GM21529 (cell line): ENCODE data around the gene CTNNA3.
"Not testable (repeated sequence)": the region's sequence is repeated elsewhere in the genome, so short reads cannot be mapped to it uniquely, and the experiment has no call there.

ENCODE experiments used
- ATAC-seq: cut with Tn5 transposase; IDR thresholded peaks from one replicate; pipeline ENCODE4 v1.9.1; 2021; ENCODE audit not compliant: unreplicated experiment

CTNNA3 gene

DNA sequence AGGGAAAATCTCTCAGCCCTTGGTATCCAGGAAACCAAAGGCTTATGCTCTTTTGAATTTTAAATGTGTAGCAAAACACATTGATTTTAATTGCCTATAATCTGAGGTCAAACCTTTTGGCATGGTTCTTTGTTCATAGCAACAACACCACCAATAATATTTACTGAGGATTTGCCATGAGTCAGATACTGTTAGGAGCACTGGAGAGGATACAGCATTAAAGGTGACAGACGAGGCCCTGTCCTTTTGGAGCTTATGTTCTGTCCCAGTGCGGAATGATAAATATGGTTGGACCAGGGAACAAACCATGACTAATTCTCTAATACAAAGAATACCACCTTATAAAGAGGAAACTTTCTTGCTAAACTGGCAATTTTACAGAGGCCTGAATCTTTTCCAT, 176.6 kb downstream of the CTNNA3 start:
- ATAC-seq: no peak

DNA sequence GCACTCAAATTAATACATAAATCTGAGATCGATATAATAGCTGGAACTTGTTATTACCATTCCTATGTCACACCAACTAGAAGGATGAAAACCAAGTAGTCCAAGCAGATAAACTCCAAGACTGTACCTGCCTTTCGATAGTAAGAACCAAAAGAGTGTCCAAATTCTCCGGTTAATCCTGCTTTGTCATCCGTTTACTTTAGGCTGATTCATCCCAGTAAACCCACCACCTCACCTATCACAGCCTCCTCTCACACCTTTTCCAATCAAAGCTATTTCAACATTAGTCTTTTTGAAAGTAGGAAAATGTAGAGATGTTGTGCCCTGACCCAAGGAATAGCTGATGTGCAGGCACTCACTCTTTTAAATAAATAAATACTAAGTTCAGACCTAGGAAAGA, 177.2 kb downstream of the CTNNA3 start:
- no peak for ATAC-seq

DNA sequence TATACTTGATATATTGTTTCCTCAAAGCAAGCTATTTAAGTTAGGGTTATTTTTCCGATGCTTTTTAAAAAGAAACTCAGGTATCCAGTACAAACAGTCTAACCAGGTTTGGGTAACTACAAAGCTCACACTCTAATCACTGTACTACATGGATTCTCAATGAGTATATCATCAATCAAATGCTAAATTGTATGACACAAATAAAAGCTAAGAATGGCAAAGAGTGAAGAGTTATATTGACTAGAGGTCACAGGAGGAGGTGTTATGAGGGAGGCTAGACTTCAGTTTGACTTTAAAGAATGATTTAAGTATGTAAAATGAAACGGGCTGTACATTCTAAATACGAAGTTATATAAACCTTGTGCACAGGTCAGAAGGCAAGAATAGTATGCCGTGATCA, 178.0 kb downstream of the CTNNA3 start:
- no peak for ATAC-seq

DNA sequence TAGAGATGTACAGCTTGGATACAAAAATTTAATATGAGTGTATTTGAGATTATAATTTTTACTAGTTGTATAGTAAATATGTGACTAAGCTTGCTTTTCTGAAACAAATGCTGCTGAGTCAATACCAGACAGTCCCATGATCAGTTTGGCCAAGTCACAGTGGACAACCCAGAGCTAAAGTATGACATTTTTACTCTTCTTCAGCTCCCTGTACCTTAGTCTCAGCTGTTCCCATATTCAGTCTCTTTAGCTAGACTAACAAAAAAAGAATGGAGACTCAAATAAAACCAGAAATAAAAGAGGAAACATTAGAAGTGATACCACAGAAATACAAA, 189.3 kb downstream of the CTNNA3 start:
- no peak for ATAC-seq

DNA sequence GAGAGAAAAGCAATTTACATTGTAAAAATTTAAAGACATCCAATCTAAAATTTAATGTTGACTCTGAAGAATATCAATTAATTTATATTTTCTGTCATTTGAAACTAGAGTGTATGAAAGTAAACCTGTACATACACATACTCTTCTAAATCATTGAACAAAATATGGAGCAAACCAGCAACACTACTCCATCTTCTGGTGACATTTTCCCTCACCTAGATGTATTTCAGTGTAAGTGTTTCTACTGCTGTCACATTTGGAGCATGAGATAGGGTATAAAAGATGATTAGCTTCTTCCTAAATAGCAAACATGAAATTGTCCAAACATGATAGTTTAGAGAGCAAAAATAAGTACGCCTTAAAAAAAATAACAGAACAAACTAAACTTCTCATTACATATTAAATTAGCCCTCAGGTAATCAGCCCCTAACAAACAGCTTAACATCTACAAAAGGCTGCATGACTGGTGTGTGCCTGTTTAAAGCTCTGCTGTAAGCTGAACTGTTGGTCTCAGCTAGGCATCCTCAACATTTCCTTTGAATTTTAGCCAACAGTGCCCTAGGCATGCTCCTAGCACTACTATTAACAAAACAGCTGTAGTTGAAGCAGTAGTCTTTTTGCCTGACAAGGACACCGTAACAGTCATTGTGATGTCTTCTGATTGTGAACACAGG, 189.8 kb downstream of the CTNNA3 start:
- no peak for ATAC-seq

DNA sequence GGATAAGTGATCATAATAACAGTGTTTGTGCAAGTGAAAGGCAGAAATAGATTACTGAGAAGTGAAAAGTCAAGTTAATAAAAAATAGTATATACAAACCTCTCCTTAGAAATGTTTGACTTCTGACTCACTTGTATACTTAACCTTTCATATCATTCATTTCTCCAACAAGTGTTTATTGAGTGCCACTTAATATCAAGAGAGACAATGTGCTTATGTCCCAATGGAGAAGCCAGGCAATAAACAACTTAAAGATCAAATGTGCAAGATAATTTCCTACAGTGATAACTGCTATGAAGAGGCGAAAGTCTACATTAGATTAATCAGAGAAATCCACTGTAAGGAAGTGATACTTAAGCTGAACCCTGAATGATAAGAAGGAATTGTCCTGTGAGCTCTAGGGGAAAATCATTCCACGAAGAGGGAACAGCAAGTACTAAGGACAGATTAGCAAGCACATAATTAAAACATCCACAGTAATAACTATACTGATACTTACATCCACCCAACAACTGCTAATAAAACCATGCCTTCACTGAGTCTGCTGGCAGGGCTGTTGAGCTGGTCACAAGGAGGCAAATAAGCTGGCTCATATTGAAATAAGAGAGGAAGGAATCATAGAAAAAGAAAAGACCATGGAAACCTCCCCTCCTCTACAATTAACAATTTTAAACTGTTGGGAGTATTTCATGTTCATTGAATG, 203.5 kb downstream of the CTNNA3 start:
- ATAC-seq: no peak

DNA sequence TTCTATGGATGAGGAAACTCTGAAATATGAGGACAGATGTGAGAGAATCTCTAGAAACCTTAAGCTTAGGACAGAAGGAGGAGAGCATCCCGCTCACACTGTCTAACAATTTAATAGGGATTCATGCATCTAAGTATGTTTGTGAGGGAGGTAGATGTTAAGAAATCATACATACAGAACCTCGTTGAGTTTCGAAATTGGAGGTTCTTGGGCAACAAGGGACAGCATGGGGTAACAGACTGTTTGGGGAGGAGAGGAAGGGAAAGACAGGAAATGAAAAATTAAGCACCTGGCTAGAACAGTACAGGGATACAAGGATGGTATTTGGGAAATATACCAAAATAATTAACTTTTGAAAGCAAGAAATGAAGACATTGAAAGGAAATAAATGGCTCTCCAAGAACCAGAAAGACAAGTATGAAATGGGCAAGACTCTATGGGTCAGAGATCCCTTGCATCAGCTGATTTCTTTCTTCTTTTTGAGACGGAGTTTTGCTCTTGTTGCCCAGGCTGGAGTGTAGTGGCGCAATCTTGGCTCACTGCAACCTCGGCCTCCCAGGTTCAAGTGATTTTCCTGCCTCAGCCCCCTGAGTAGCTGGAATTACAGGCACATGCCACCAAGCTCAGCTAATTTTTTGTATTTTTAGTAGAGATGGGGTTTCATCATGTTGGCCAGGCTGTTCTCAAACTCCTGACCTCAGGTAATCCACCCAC, 207.9 kb downstream of the CTNNA3 start:
- ATAC-seq: no peak

DNA sequence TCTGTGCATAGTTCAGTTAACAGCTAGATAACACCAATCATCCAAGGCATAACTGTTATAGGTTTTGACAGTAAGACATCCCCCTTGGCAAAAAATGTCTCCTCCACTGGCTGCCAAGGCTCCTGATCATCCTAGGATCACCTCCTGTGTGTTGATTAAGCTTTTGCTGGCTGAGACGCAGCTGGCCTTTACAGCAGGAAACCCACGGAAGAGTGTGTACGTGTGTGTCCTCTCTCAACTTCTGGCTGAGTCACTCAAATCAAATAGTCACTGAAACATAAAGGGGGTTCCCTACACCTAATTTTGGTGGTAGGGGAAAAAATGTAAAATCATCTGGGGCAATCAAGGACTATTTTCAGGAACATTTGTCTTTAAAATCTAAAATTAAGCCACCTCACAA, 208.8 kb downstream of the CTNNA3 start:
- ATAC-seq: no peak

DNA sequence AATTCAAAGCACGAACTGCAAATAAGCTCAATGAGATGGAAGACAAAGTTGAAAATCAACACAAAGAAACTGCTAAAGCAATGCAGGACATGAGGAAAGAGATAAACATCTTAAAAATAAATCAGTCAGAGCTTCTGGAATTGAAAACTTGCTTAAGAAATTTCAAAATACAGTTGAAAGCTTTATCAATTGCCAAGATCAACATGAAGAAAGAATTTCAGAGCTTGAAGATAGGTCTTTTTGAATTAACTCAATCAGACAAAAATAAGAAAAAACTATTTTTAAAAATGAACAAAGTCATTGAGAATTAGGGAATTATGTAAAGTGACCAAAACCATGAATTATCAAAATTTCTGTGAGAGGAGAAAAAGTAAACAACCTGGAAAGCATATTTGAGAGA, 218.1 kb downstream of the CTNNA3 start:
- ATAC-seq: no peak

DNA sequence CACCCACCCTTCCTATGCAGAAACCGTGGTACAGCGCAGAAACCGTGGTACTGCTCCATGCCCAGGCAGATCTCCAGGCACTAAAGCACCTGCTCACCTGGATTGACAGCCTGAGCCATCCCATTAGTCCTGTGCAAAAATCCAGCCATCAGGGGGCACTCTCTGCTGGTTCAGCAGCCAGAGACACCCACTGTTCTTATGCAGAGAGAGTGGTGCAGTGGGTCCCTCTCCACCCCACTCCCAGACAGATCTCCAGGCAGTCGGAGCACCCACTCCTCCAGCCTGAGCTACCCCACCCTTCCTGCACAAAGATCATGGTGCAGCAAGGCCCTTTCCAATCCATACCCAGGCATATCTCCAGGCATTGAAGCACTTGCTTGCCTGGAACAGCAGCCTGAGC, 219.8 kb downstream of the CTNNA3 start:
- ATAC-seq: no peak

DNA sequence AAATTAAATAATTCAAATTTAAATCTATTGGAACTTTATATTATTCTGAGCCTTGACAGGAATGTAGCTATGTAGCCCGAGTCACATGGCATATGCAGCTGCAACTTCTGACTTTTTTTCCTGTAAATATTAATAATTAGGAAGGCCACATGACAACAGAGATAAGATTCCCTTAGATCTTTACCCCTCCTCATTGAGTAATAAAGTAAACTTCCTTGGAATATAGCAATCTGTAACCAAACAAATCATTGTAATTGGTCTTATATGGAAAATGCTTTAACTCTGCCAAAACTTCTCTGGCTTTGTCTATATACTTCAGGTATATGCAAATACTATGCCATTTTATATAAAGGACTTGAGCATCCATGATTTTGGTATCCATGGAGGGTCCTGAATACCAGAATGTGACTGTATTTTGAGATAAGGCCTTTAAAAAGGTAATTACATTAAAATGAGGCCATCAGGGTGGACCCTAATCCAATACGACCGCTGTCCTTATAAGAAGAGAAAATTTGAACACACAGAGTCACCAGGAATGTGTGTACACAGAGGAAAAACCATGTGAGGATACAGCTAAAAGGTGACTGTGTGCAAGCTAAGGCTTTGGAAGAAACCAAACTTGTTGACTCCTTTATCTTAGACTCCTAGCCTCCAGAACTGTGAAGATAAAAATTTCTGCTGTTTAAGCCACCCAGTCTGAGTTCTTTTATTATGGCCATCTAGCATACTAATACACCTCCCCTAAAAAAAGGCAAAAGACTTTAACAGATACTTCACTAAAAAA, 222.0 kb downstream of the CTNNA3 start:
- no peak for ATAC-seq

DNA sequence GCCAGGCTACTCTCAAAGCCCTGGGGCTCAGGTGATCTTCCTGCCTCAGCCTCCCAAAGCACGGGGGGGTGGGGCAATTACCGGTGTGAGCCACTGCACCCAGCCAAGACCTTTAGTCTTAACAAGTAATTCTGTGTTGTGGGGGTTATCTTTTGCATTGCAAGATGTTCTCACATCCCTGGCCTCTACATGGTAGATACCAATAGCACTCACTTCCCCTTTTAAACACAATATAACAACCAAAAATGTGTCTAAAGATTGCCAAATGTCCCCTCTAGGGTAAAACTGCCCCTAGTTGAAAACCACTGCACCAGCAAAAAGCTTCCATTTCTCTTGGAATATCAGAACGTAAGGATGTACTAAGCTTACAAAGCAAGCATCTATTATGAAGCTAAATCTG, 225.0 kb downstream of the CTNNA3 start:
- no peak for ATAC-seq

DNA sequence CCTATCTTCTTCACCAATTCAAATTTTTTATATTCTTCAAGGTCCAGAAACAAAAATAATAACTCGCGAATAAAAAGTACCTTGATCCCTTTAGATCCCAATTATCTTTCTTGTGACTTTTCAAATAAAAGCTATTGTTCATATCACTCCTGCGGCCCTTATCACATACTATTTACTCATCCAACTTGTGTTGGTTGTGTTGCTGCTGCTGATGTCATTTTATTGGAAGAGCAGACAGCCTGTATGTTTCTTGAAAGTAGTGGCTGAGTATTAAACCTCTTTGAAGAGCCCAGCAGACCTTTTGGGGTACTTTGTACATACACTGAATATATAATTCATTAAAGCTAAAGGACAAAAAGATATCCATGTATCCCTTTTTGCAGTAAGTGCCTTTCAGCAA, 231.7 kb downstream of the CTNNA3 start:
- ATAC-seq: no peak

DNA sequence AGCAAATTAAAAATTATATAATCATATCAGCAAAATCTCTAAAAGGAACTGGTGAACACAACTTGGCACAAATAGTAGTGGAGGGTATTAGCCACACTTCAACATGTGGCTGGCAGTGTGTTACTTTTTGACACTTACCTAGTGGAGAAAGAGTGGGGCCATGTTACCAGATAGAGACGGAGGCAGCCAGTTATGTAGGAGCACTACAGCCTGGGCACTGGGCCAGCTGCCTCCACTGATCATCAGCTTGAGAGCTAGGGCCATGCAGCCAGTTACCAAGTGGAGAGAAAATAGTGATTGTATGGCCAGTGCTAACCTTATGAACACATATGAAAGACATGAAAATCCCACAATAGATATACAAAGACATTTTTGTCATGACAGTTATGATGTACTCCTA, 243.1 kb downstream of the CTNNA3 start:
- ATAC-seq: no peak

DNA sequence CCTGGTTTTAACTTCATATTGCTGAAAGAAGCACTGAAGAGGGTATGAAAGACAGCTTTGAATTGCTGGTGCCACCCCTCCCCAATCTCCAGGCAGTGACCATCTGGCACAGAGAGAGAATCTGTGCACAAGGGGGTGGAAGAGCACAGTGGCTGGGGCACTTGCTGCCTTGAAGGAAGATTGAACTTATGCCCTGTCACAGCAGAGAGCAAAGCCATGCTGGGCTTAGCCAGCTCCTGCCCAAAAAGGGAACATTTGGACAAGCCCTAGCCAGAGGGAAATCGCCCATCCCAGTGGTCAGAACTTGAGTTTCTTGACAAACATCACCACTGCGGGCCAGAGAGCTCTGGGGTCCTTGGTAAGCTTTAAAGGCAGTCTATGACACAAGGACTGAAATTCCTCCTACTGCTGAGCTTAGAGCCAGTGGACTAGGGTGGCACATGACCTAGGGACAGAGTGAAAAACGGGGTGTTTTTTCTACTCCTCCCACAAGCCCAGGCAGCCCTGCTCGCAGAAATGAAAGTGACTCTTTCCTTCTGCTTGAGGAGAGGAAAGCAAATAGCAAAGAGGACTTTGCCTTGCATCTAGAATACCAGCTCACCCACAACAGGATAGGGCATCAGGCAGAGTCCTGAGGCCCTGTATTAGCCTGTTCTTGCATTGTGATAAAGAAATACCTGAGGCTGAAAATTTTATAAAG, 257.2 kb downstream of the CTNNA3 start:
- no peak for ATAC-seq

DNA sequence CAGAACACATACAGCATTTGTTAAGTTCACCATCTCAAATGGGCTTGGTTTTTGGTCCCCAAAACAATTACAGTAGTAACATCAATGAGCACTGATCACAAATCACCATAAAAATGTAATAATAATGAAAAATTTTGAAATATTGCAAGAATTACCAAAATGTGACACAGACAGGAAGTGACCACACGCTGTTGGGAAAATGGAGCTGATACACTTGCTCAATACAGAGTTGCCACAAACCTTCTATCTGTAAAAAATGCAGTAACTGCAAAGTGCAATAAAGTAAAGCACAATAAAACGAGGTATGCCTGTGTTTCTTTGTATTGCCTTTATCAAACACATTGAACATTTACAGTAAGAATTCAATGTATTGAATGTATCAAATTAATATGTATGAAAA, 262.7 kb downstream of the CTNNA3 start:
- ATAC-seq: no peak

DNA sequence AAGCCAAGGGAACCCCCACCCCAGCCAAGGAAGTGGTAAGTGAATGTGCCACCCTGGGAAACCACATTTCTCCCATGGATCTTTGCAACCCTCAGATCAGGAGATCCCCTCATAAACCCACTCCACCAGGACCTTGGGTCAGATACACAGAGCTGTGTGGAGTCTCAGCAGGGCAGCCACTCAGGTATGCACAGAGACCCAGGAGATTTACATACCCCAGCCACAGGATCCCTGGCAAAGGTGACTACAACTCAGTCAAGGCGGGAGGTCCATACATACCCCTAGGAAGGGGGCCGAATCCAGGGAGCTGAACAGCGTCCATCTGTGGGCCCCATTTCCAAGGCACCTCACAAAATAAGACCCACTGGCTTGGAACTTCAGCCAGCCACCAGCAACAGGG, 293.4 kb downstream of the CTNNA3 start:
- ATAC-seq: no peak

DNA sequence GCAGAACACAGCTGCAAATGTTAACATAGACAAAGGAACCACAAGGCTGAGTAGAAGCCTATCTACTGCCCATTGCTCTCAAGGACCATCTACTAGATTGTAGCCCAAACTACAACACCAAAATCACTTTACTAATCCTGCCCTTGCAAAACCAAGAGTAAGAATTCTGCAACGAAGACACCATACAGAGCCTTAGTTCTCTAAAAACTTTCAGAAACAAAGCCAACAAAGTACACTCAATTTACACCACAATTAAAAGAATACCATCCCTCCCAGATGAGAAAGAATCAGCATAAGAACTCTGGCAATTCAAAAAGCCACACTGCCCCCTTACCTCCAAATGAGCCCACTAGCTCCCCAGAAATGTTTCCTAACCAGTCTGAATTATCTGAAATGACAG, 294.3 kb downstream of the CTNNA3 start:
- no peak for ATAC-seq

DNA sequence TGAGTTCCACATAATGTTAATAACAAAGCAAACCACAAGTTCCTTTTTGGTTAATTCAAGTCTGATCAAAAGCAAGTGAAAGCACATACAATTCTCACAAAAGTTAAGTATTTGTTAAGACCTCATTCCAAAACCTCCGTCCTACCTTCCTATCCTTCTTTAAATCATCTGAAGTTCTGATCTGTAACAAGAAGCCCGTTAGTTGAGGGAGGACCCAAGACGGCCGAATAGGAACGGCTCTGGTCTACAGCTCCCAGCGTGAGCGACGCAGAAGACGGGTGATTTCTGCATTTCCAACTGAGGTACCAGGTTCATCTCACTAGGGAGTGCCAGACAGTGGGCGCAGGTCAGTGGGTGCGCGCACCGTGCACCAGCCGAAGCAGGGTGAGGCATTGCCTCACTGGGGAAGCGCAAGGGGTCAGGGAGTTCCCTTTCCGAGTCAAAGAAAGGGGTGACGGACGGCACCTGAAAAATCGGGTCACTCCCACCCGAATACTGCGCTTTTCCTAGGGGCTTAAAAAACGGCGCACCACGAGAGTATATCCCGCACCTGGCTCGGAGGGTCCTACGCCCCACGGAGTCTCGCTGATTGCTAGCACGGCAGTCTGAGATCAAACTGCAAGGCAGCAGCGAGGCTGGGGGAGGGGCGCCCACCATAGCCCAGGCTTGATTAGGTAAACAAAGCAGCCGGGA, 309.0 kb downstream of the CTNNA3 start:
- ATAC-seq: not testable (repeated sequence)

DNA sequence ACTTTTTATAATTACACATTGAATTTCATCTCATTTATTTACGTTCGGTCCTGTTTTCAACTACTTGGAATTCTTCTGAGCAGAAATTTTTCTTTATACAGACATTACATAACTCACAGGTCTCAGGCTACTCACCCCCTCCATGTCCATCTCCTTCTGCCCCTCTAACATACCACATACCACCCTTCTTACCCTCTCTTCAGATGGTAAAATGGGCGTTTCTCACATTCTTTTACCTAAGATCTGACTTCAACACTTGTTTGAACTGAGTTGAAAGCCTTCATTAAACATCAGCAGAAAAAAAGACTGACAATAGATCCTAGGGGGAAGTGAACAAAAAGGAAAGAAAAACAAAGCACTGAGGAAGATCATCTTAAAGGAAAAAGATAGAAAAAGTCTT, 309.7 kb downstream of the CTNNA3 start:
- ATAC-seq: no peak
